ENCODE results near the gene DPM1.

Gene DPM1

GRCh38 chr20:50929299-50930138, 28.8 kb downstream of the DPM1 start:
- DNase-seq = peak; percentile 88

- no peak for DNase-seq
These were observed 29.9 kb downstream of the DPM1 start for GRCh38 chr20:50928469-50928868.

GRCh38 chr20:50926530-50926929, 31.8 kb downstream of the DPM1 start:
- no peak for DNase-seq

GRCh38 chr20:50924261-50924920, 33.9 kb downstream of the DPM1 start:
- no peak for DNase-seq

GRCh38 chr20:50921803-50922501, 36.4 kb downstream of the DPM1 start:
- DNase-seq = no peak

GRCh38 chr20:50920997-50921396, 37.3 kb downstream of the DPM1 start:
- DNase-seq = no peak

- no peak for DNase-seq
These were observed 38.8 kb downstream of the DPM1 start for GRCh38 chr20:50919567-50919966.

- DNase-seq = no peak
These were observed 39.9 kb downstream of the DPM1 start for GRCh38 chr20:50918403-50918802.

- no peak for DNase-seq
These were observed 41.4 kb downstream of the DPM1 start for GRCh38 chr20:50916934-50917333.

- DNase-seq = no peak
These were observed 42.1 kb downstream of the DPM1 start for GRCh38 chr20:50916257-50916656.

GRCh38 chr20:50915424-50915823, 42.9 kb downstream of the DPM1 start:
- no peak for DNase-seq

- no peak for DNase-seq
These were observed 44.5 kb downstream of the DPM1 start for GRCh38 chr20:50913690-50914375.

- no peak for DNase-seq
These were observed 46.6 kb downstream of the DPM1 start for GRCh38 chr20:50911716-50912115.

- DNase-seq = no peak
These were observed 47.3 kb downstream of the DPM1 start for GRCh38 chr20:50911030-50911429.

- no peak for DNase-seq
These were observed 48.9 kb downstream of the DPM1 start for GRCh38 chr20:50909413-50909812.

- no peak for DNase-seq
These were observed 54.2 kb downstream of the DPM1 start for GRCh38 chr20:50904067-50904570.

- DNase-seq = no peak
These were observed 54.8 kb downstream of the DPM1 start for GRCh38 chr20:50903353-50904051.

GRCh38 chr20:50901301-50901700, 57.0 kb downstream of the DPM1 start:
- no peak for DNase-seq

GRCh38 chr20:50900261-50900660, 58.1 kb downstream of the DPM1 start:
- DNase-seq = no peak

- DNase-seq = no peak
These were observed 59.9 kb downstream of the DPM1 start for GRCh38 chr20:50898475-50898874.

GRCh38 chr20:50895111-50895830, 63.1 kb downstream of the DPM1 start:
- no peak for DNase-seq

- no peak for DNase-seq
These were observed 64.7 kb downstream of the DPM1 start for GRCh38 chr20:50893620-50894019.
